ENCODE measurements around the gene DLK1. TPM values are rescaled to one million over a fixed set of nuclear protein-coding genes. Genes with fewer than 3 reads are reported as not detected.

Gene DLK1
- total and polyA plus RNA-seq, 8 donors = 0.05 to 24.6 (median 3.5) TPM; not detected in 4

GRCh38 chr14:100767003-100767787, 40.5 kb downstream of the DLK1 start:
- no peak overlapping the region for H3K27ac ChIP-seq
- H3K9me3 ChIP-seq = peaks cover 0 to 10% (median 4%) of the 10 kb centered on the region in 4 donors
- TF ChIP-seq POLR2A (IDR thresholded peaks at IDR 0.05) = no peak
- TF ChIP-seq POLR2AphosphoS5 (IDR thresholded peaks at IDR 0.05) = no peak
- no peak for TF ChIP-seq CTCF (IDR thresholded peaks at IDR 0.05)
- no peak for TF ChIP-seq EP300 (IDR thresholded peaks at IDR 0.05)
- intact Hi-C loops (cut with DNase I; ENCODE audit: low total_unique reads) = no loop called here
- WGBS, 5 donors = 76 to 81% (median 79%) methylated on average over 15 of the region's 15 CpGs
- peaks cover 0 to 39% (median 4%) of the 10 kb centered on the region in 3 donors for H3K27me3 ChIP-seq
- no peak for DNase-seq
- no peaks in the 10 kb centered on the region for H3K4me1 ChIP-seq
- no peak overlapping the region for H3K4me3 ChIP-seq
- no peaks in the 10 kb centered on the region for H3K36me3 ChIP-seq

- no peak overlapping the region for H3K4me3 ChIP-seq
- H3K27ac ChIP-seq = no peak overlapping the region
- intact Hi-C loops (cut with DNase I; ENCODE audit: low total_unique reads) = no loop called here
- H3K27me3 ChIP-seq = peaks cover 0 to 46% (median 4%) of the 10 kb centered on the region in 3 donors
- peaks cover 0 to 10% (median 4%) of the 10 kb centered on the region in 4 donors for H3K9me3 ChIP-seq
- no peaks in the 10 kb centered on the region for H3K36me3 ChIP-seq
- TF ChIP-seq POLR2AphosphoS5 (IDR thresholded peaks at IDR 0.05) = no peak
- no peak for TF ChIP-seq CTCF (IDR thresholded peaks at IDR 0.05)
- TF ChIP-seq POLR2A (IDR thresholded peaks at IDR 0.05) = no peak
- no peak for TF ChIP-seq EP300 (IDR thresholded peaks at IDR 0.05)
- no peak for DNase-seq
- H3K4me1 ChIP-seq = no peaks in the 10 kb centered on the region
- 69 to 83% (median 77%) methylated on average over 14 of the region's 14 CpGs for WGBS, 5 donors
Observed at GRCh38 chr14:100767788-100768536, 41.3 kb downstream of the DLK1 start.

- no peak for DNase-seq
- WGBS, 5 donors = 76 to 85% (median 81%) methylated on average over 32 of the region's 32 CpGs
- TF ChIP-seq EP300 (IDR thresholded peaks at IDR 0.05) (no peak), POLR2AphosphoS5 (IDR thresholded peaks at IDR 0.05) (no peak), POLR2A (IDR thresholded peaks at IDR 0.05) (no peak), CTCF (IDR thresholded peaks at IDR 0.05) (no peak)
- no peaks in the 10 kb centered on the region for H3K36me3 ChIP-seq
- no peak overlapping the region for H3K27ac ChIP-seq
- intact Hi-C loops (cut with DNase I; ENCODE audit: low total_unique reads) = no loop called here
- H3K27me3 ChIP-seq = peaks cover 0 to 52% (median 4%) of the 10 kb centered on the region in 3 donors
- H3K4me1 ChIP-seq = no peaks in the 10 kb centered on the region
- H3K4me3 ChIP-seq = no peak overlapping the region
- peaks cover 0 to 10% (median 4%) of the 10 kb centered on the region in 4 donors for H3K9me3 ChIP-seq
Observed at GRCh38 chr14:100769035-100769939, 42.6 kb downstream of the DLK1 start.

DNA sequence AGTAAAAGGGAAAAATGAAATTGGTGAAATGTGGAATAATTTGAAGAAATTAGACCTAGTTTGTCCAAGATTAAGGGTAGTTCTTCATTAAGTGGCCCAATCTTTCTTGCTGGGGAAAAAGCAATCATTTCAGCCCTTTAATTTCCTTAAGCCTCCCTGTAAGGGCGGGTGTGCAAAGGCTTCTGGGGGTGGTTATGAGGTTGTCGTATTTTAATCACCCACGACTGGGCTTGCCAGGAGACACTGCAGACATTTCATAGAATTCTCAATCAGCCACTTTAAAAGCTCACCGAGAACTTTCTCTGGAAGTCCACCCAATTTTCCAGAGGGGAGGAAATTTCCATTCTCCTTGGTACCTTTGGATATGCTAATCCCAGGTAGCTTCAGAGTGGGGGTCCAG, 43.4 kb downstream of the DLK1 start:
- 72 to 88% (median 80%) methylated on average over 4 of the region's 4 CpGs for WGBS, 5 donors
- Histone ChIP-seq H3K36me3 (no peaks in the 10 kb centered on the region), H3K27ac (no peak overlapping the region), H3K9me3 (peaks cover 0 to 10% (median 4%) of the 10 kb centered on the region in 4 donors), H3K4me1 (no peaks in the 10 kb centered on the region), H3K4me3 (no peak overlapping the region), H3K27me3 (peaks cover 0 to 46% (median 4%) of the 10 kb centered on the region in 3 donors)
- DNase-seq = no peak
- TF ChIP-seq CTCF (IDR thresholded peaks at IDR 0.05) (no peak), EP300 (IDR thresholded peaks at IDR 0.05) (no peak), POLR2AphosphoS5 (IDR thresholded peaks at IDR 0.05) (no peak), POLR2A (IDR thresholded peaks at IDR 0.05) (no peak)
- intact Hi-C loops (cut with DNase I; ENCODE audit: low total_unique reads) = no loop called here
